ENCODE data around the gene TMX1.

TMX1 gene

DNA sequence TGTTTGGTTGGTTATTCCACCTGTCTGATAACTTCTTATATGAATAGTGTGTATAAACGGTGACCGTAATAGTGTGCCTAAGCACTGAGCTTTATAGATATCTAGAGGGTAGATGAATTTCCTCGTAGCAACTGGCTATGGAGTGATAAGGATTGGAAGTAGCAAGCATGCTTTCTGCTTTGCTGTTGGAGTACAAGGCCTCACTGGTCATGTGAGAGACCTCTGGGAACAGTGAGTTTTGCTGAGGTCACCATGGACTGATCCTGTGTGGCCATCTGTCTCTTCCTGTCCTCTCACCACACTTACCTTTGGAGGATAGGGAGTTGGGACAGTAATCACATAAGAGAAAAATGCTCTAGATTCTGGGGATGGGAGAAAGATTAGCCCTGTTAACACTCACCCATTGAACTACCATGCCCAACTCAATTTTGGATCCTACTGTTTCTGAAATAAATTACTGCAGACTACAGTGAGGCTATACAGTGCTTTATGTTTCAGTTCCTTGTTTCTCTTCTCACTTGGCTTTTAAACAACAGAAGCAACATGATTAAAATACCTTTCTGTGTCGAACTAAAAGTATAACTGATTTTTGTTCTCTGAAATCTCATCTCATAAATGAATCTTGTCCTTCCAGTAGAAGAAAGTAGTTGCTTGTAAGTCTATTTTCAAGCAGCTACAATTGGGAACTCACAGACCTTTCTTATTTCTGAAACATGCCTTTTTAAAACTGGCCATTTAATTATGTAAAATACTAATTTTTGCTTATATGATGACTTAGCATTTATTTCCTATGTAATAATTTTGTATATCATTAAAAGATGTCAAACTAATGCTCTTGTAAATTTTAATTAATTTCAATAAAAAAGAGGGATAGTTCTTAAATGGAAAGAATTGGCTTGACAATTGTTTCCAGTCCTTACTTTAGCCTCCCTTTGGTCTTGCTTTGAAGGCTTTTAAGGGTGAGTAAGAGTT lies 8.3 kb downstream of the TMX1 start:
- H3K36me3 ChIP-seq (ENCODE audit: control insufficient read depth, insufficient read depth, low read length), result peaks cover 6% of the 10 kb centered on the region
- H3K4me1 ChIP-seq (ENCODE audit: control insufficient read depth, insufficient read depth, low read length), result no peaks in the 10 kb centered on the region
- no peaks in the 10 kb centered on the region for H3K27me3 ChIP-seq (ENCODE audit: control insufficient read depth, insufficient read depth, low read length)
- H3K9me3 ChIP-seq (ENCODE audit: control insufficient read depth, low read length), result no peaks in the 10 kb centered on the region
- no peak overlapping the region for H3K9ac ChIP-seq (ENCODE audit: low read length)
- H3K4me3 ChIP-seq (ENCODE audit: low read length), result no peak overlapping the region

DNA sequence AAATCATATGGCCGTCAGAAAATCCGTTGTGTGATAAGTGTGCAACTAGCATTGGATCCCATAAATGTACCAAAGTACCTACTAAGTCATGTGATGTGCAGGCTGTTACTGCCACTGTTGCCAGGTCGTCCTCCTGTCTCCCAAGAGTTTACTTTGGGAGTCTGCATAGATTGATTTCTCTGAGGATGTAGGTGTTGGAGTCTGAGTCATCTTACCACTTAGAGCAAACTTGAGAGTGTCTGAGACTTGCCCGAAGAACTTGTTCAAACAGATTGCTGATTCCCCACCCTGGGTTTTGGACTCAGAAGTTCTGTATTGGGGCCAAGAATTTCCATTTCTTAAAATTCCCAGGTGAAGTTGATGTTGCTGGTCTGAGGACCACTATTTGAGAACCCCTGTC lies 11.4 kb downstream of the TMX1 start:
- H3K9me3 ChIP-seq (ENCODE audit: control insufficient read depth, low read length), result no peaks in the 10 kb centered on the region
- H3K36me3 ChIP-seq (ENCODE audit: control insufficient read depth, insufficient read depth, low read length), result peaks cover 6% of the 10 kb centered on the region
- H3K9ac ChIP-seq (ENCODE audit: low read length), result no peak overlapping the region
- H3K4me3 ChIP-seq (ENCODE audit: low read length), result no peak overlapping the region
- no peaks in the 10 kb centered on the region for H3K4me1 ChIP-seq (ENCODE audit: control insufficient read depth, insufficient read depth, low read length)
- H3K27me3 ChIP-seq (ENCODE audit: control insufficient read depth, insufficient read depth, low read length), result no peaks in the 10 kb centered on the region

DNA sequence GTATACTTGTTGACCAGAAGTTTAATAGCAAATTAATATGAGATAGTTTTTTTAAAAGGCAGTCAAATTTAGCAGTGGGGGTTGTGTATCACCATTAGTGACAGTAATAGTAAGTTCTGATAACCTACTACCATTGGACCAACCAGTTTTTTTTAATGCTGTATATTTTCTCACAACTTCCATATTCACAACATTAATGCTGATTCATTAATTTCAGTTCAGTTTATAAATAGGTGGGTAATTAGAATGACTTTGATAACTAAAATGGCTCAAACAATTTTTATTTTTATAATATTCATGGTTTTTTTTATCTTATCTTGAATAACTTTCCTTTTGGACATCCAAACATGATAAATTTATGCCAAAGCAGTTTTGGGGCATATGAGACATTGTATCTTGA lies 13.8 kb downstream of the TMX1 start:
- no peaks in the 10 kb centered on the region for H3K9me3 ChIP-seq (ENCODE audit: control insufficient read depth, low read length)
- no peak overlapping the region for H3K4me3 ChIP-seq (ENCODE audit: low read length)
- no peaks in the 10 kb centered on the region for H3K4me1 ChIP-seq (ENCODE audit: control insufficient read depth, insufficient read depth, low read length)
- H3K27me3 ChIP-seq (ENCODE audit: control insufficient read depth, insufficient read depth, low read length), result no peaks in the 10 kb centered on the region
- peaks cover 6% of the 10 kb centered on the region for H3K36me3 ChIP-seq (ENCODE audit: control insufficient read depth, insufficient read depth, low read length)
- H3K9ac ChIP-seq (ENCODE audit: low read length), result no peak overlapping the region

DNA sequence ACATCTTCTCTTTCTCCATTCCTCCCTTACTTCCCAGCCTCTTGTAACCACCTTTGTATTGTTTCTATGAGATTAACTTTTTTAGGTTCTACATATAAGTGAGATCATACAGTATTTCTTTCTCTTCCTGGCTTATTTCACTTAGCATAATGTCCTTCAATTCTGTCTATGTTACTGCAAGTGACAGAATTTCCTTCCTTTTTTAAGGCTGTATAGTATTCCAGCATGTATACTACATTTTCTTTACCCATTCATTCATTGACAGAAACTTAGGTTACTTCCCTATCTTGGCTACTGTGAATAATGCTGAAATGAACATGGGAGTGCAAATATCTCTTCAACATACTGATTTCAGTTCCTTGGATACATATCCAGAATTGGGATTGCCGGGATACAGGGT lies 18.2 kb downstream of the TMX1 start:
- Histone ChIP-seq H3K36me3 (ENCODE audit: control insufficient read depth, insufficient read depth, low read length) (no peaks in the 10 kb centered on the region), H3K9me3 (ENCODE audit: control insufficient read depth, low read length) (no peaks in the 10 kb centered on the region), H3K9ac (ENCODE audit: low read length) (no peak overlapping the region), H3K27me3 (ENCODE audit: control insufficient read depth, insufficient read depth, low read length) (no peaks in the 10 kb centered on the region), H3K4me3 (ENCODE audit: low read length) (no peak overlapping the region), H3K4me1 (ENCODE audit: control insufficient read depth, insufficient read depth, low read length) (no peaks in the 10 kb centered on the region)

DNA sequence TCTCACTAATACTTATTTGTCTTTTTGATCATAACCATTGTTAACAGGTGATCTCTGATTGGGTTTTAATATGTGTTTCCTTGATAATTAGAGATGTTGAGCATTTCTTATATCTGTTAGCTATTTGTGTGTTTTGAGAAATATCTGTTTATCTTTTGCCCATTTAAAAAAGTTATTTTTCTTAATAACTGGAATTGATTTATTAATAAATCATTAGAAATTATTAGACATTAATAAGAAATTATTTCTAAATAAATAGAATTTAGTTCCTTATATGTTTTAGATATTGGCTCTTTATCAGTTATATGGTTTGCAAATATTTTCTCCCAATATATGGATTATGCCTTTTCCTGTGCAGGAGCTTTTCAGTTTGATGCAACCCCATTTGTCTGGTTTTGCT lies 18.7 kb downstream of the TMX1 start:
- no peaks in the 10 kb centered on the region for H3K27me3 ChIP-seq (ENCODE audit: control insufficient read depth, insufficient read depth, low read length)
- H3K4me3 ChIP-seq (ENCODE audit: low read length), result no peak overlapping the region
- H3K9ac ChIP-seq (ENCODE audit: low read length), result no peak overlapping the region
- H3K36me3 ChIP-seq (ENCODE audit: control insufficient read depth, insufficient read depth, low read length), result no peaks in the 10 kb centered on the region
- H3K4me1 ChIP-seq (ENCODE audit: control insufficient read depth, insufficient read depth, low read length), result no peaks in the 10 kb centered on the region
- H3K9me3 ChIP-seq (ENCODE audit: control insufficient read depth, low read length), result no peaks in the 10 kb centered on the region

DNA sequence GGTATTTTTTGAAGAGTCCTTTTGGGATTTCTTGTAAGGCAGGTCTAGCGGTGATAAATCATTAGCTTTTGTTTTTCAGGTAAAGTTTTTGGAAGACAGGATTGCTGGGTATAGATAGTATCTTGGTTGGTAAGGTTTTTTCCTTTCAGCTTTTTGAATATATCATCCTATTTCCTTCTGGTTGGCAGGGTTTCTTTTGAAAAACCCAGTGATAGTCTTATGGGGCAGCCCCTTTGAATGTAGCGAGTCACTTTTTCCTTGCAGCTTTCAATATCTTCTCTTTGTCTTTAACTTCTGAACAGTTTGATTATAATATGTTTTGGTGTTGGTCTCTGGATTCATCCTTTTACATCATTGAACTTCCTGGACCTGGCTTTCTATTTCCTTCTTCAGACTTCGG lies 20.2 kb downstream of the TMX1 start:
- H3K9ac ChIP-seq (ENCODE audit: low read length), result no peak overlapping the region
- no peaks in the 10 kb centered on the region for H3K4me1 ChIP-seq (ENCODE audit: control insufficient read depth, insufficient read depth, low read length)
- H3K36me3 ChIP-seq (ENCODE audit: control insufficient read depth, insufficient read depth, low read length), result no peaks in the 10 kb centered on the region
- H3K4me3 ChIP-seq (ENCODE audit: low read length), result no peak overlapping the region
- no peaks in the 10 kb centered on the region for H3K9me3 ChIP-seq (ENCODE audit: control insufficient read depth, low read length)
- no peaks in the 10 kb centered on the region for H3K27me3 ChIP-seq (ENCODE audit: control insufficient read depth, insufficient read depth, low read length)

DNA sequence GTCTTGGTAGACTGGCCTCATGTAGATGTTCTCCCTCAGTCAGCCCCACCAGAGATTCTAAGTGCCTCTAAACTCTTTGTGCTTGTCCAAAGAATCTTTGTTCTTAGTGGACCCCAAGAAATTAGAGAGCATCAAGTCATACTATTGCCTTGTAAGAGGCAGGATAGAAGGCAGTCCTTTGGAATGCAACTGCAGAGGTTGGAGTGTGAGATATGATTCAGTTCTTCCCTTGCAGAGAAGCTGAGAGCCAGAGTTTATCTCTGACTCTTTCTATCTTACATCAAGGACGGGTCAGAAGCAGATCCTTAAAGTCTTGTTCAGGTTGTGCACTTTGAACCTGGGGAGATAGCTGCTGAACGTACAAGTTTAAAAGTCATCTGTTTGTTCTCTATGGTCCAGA lies 21.1 kb downstream of the TMX1 start:
- H3K9me3 ChIP-seq (ENCODE audit: control insufficient read depth, low read length), result no peaks in the 10 kb centered on the region
- H3K36me3 ChIP-seq (ENCODE audit: control insufficient read depth, insufficient read depth, low read length), result no peaks in the 10 kb centered on the region
- H3K9ac ChIP-seq (ENCODE audit: low read length), result no peak overlapping the region
- H3K27me3 ChIP-seq (ENCODE audit: control insufficient read depth, insufficient read depth, low read length), result no peaks in the 10 kb centered on the region
- H3K4me3 ChIP-seq (ENCODE audit: low read length), result no peak overlapping the region
- H3K4me1 ChIP-seq (ENCODE audit: control insufficient read depth, insufficient read depth, low read length), result no peaks in the 10 kb centered on the region

DNA sequence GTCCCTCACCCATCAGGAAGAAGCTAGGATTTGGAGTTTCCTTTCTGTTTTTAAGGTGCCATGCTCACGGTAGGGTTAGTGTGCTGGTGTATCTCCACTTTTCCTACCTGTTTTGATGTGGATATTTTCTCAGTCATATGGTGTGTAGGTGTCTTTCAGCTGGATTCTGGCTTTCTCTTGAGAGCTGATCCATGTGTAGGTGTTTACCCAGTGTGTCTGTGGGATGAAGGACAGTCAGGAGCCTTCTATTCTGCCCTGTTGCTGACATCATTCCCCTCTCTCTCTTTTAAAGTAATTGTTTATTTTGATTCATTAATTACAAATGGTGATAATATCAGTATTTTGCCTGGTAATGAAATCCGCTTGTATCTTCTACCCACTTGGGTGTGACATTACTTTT lies 22.8 kb downstream of the TMX1 start:
- H3K27me3 ChIP-seq (ENCODE audit: control insufficient read depth, insufficient read depth, low read length), result no peaks in the 10 kb centered on the region
- H3K4me3 ChIP-seq (ENCODE audit: low read length), result no peak overlapping the region
- H3K4me1 ChIP-seq (ENCODE audit: control insufficient read depth, insufficient read depth, low read length), result no peaks in the 10 kb centered on the region
- H3K36me3 ChIP-seq (ENCODE audit: control insufficient read depth, insufficient read depth, low read length), result no peaks in the 10 kb centered on the region
- H3K9me3 ChIP-seq (ENCODE audit: control insufficient read depth, low read length), result no peaks in the 10 kb centered on the region
- no peak overlapping the region for H3K9ac ChIP-seq (ENCODE audit: low read length)

DNA sequence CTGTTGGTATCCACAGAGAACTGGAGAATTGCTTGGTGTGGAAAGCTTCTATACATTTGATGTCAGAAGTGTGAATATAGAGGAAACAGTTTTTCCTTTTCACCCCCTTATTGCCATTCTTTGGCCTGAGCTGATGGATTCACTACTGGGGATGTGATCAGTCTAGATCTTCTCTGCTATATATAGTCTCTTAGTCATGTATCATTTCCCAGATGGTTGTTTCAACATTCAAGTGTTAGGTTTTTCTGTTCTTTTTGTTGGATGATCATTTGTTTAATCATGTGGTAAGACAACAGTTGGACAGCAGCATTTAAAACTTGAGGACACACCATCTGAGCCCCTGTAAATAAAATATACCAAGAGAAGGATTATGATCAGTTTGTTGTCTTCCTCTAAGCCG lies 29.6 kb downstream of the TMX1 start:
- no peaks in the 10 kb centered on the region for H3K4me1 ChIP-seq (ENCODE audit: control insufficient read depth, insufficient read depth, low read length)
- H3K9me3 ChIP-seq (ENCODE audit: control insufficient read depth, low read length), result no peaks in the 10 kb centered on the region
- H3K9ac ChIP-seq (ENCODE audit: low read length), result no peak overlapping the region
- no peaks in the 10 kb centered on the region for H3K36me3 ChIP-seq (ENCODE audit: control insufficient read depth, insufficient read depth, low read length)
- H3K4me3 ChIP-seq (ENCODE audit: low read length), result no peak overlapping the region
- no peaks in the 10 kb centered on the region for H3K27me3 ChIP-seq (ENCODE audit: control insufficient read depth, insufficient read depth, low read length)

DNA sequence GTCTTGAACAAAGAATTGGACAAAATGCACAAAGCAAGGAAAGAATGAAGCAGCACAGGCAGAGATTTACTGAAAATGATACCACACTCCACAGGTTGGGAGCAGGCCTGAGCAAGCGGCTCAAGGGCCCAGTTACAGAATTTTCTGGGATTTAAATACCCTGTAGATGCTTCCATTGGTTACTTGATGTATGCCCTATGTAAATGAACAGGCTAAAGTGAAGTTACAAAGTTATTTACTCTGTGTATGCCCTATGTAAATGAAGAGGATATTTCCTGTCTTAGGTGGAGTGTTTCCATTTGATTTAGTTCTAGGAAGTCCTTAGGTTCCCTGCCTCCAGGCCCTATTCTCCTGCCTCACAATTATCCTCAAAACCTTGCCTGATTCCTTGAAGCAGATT lies 36.6 kb downstream of the TMX1 start:
- H3K9ac ChIP-seq (ENCODE audit: low read length), result no peak overlapping the region
- H3K4me1 ChIP-seq (ENCODE audit: control insufficient read depth, insufficient read depth, low read length), result no peaks in the 10 kb centered on the region
- H3K4me3 ChIP-seq (ENCODE audit: low read length), result no peak overlapping the region
- no peaks in the 10 kb centered on the region for H3K27me3 ChIP-seq (ENCODE audit: control insufficient read depth, insufficient read depth, low read length)
- no peaks in the 10 kb centered on the region for H3K9me3 ChIP-seq (ENCODE audit: control insufficient read depth, low read length)
- H3K36me3 ChIP-seq (ENCODE audit: control insufficient read depth, insufficient read depth, low read length), result no peaks in the 10 kb centered on the region

DNA sequence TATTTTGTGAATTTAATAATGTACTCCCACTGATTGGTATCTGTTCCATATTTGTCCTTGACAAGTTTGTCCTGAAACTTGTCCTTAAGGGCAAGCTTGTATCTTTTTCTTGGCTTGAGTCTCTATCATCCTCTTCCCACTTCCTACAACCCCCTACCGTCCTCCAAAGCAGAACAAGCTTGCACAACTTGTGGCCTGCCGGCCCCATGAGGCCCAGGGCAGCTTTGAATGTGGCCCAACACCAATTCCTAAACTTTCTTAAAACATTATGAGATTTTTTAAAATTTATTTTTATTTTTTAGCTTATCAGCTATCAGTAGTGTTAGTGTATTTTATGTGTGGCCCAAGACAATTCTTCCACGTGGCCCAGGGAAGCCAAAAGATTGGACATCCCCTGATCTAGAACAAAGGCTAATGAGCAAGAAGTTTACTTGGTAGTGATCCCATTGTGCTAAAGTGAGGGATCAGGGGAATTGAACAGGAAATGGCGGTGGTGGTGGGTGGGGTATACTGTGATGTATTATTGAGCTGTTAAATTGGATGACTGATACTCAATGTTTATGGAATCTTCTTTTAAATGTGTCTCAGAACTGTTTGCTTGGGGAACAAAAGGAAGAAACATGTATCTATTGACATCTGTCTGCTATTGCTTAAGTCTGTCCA lies 37.8 kb downstream of the TMX1 start:
- Histone ChIP-seq H3K27me3 (ENCODE audit: control insufficient read depth, insufficient read depth, low read length) (no peaks in the 10 kb centered on the region), H3K4me1 (ENCODE audit: control insufficient read depth, insufficient read depth, low read length) (no peaks in the 10 kb centered on the region), H3K36me3 (ENCODE audit: control insufficient read depth, insufficient read depth, low read length) (no peaks in the 10 kb centered on the region), H3K4me3 (ENCODE audit: low read length) (no peak overlapping the region), H3K9me3 (ENCODE audit: control insufficient read depth, low read length) (no peaks in the 10 kb centered on the region), H3K9ac (ENCODE audit: low read length) (no peak overlapping the region)

DNA sequence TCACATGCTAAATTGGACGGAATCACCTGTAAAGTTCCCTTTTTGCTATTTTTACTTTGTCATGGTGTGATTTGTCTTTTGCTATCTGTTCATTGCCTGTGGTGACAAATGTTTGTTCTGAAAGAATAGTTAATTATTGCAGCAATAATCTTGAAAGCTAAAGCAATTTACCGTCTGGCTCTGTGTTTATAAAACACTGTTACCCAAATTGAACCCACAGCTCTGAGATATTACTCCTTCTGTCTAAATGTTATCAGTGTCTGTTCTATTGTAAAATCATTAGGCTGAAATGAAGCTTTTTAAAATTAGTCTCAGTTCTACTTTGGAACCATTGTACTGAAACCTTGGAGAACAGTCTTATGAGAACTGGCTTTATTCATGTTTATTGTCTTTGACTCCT lies 42.5 kb downstream of the TMX1 start:
- no peaks in the 10 kb centered on the region for H3K4me1 ChIP-seq (ENCODE audit: control insufficient read depth, insufficient read depth, low read length)
- H3K9me3 ChIP-seq (ENCODE audit: control insufficient read depth, low read length), result no peaks in the 10 kb centered on the region
- H3K27me3 ChIP-seq (ENCODE audit: control insufficient read depth, insufficient read depth, low read length), result no peaks in the 10 kb centered on the region
- no peak overlapping the region for H3K4me3 ChIP-seq (ENCODE audit: low read length)
- H3K9ac ChIP-seq (ENCODE audit: low read length), result no peak overlapping the region
- H3K36me3 ChIP-seq (ENCODE audit: control insufficient read depth, insufficient read depth, low read length), result no peaks in the 10 kb centered on the region

All from mucosa of stomach (tissue), 1 donor.